Endothelial cell of hepatic sinusoid (primary cell): ENCODE data around the gene SIN3A.

Source experiments
- in situ Hi-C: cut with HindIII; loops from 2 replicates; pipeline ENCODE4 v1.10.0; 2017; ENCODE audit warnings: low sequenced_read_pairs

Gene SIN3A

GRCh38 chr15:75389791-75390382 is 61.6 kb downstream of the SIN3A start:
- in situ Hi-C loops = no loop called here

DNA sequence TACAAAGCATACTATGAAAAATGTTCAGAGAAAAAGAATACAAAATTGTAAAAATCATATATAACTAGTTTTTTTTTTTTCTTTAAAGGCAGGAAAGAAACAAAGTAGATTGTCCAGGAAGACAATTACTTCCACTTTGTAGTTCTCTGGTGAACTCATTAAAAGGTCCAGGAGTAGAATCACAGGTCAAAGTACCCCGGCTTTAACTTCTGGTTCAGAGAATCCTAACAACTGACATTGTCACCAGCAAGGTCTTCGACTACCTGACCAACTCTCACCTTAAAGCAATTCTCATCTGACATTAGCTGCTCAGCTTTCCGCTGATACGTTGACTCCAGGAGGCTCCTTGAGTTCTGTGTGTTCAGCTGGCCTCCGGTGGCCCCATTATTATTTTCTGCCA is 67.5 kb downstream of the SIN3A start:
- in situ Hi-C loops = loop anchor here (5.0 kb wide), 1 partner anchor 48 kb away; no protein-coding TSS in a partner anchor

- in situ Hi-C loops = loop anchor here (5.0 kb wide), 1 partner anchor 52 kb away; no protein-coding TSS in a partner anchor
These were observed 70.7 kb downstream of the SIN3A start for GRCh38 chr15:75380773-75381172.

GRCh38 chr15:75371901-75372688 is 79.4 kb downstream of the SIN3A start:
- in situ Hi-C loops = no loop called here

GRCh38 chr15:75371486-75371885 is 80.0 kb downstream of the SIN3A start:
- in situ Hi-C loops = no loop called here

GRCh38 chr15:75369897-75370581 is 81.5 kb downstream of the SIN3A start:
- in situ Hi-C loops = no loop called here

DNA sequence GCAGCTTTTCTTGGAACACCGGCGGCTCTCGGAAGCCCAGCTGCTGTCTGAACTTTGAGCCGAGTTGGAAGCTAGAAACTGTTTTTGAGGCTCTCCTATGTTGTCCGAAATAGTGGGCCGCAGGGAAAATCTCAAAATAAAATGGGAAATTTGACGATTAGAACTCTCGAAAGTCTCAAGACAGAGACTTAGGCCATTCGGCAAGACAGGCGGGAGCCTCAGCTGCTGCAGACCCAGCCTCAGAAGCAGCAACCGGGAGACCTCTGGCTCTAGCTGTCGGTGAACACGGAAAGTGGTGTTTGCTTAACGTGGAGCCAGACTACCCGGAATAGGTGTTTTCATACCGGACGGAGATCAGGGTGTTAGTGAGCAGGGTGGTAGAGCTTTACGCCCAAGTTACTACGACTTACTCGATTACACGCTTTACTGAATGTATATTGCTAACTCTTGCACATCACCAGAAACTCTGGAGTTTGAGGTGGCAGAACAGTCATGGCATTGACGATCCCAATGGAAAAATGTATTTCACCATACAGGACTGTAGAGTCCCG is 82.7 kb downstream of the SIN3A start:
- in situ Hi-C loops = no loop called here

DNA sequence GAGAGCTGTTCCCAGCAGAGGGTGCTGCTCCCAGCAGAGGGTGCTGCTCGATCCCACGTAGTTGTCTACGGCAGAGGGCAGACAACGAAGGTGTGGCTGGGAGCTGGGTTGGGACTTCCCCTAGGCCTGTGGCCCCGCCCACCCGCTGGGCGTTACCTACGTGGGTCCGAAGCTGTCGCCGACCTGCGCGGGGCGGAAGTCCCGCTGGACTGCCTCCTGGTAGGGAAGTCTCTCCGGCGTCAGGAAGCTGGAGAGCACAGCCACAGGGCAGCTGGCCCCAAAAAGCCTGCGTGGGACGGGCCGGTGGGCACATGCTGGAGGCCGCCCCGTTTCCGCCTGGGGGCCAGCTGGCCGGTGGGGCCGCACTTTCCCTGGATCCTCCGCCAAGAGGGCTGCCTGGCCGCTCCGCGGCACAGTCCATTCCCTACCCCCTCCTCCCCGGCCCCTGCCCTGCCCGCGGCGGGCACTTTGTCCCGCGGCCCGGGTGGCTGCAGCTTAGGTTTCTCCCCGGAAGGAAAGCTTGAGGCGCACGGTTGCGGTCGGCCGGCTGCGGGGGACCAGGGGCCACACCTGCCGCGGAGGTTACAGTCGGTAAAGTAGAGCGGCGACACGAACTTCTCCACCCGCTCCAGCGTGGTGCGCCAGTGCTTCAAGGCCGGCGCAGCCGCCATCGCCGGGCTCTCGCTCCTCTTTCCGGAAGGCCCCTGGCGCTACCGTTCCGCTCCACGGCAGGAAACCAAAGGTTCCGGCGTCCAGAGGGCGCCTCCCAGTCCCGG is 83.4 kb downstream of the SIN3A start, which contains the start of gene MAN2C1:
Gene MAN2C1, minus strand, starts transcription at position 695 of the 776 bp plus-strand sequence. Its CDS starts 24 bp downstream, at position 671.
- in situ Hi-C loops = no loop called here

- in situ Hi-C loops = no loop called here
These were observed 84.0 kb downstream of the SIN3A start for GRCh38 chr15:75367406-75367912.

DNA sequence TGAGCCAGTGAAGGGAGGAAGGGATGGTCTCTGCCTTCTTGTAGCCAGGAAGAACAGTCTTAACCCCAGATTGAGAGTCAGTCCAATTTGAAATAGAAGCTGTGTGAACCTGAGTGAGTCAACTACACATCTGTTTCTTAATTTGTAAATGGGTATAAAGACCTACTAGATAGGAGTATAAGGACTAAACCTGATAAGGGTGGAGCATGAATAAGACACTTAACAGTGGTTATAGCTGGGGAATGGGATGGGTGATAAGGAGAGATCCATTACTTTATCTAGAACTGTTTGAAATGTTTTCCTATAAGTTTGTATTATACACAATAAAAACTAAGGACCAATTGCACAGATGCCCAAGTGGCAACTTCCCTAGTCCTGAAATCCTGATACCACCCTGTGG is 84.5 kb downstream of the SIN3A start:
- in situ Hi-C loops = no loop called here

DNA sequence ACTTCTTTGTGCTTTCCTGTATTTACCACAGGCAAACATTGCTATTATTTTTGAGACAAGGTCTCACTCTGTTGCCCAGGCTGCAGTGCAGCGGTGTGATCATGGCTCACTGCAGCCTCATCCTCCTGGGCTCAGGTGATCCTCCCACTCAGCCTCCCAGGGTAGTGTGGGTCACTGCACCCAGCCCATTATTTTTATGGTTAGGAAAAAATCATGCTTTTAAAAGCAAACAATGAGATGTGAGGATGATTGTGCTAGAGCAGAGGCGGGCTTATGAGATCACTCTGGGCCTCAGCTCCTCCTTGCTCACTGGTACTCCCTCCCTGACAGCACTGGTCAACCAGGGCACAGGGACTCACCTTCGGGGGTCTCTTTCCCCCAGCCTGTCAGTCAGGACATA is 85.3 kb downstream of the SIN3A start:
- in situ Hi-C loops = no loop called here

GRCh38 chr15:75364881-75365280 is 86.6 kb downstream of the SIN3A start:
- in situ Hi-C loops = no loop called here

DNA sequence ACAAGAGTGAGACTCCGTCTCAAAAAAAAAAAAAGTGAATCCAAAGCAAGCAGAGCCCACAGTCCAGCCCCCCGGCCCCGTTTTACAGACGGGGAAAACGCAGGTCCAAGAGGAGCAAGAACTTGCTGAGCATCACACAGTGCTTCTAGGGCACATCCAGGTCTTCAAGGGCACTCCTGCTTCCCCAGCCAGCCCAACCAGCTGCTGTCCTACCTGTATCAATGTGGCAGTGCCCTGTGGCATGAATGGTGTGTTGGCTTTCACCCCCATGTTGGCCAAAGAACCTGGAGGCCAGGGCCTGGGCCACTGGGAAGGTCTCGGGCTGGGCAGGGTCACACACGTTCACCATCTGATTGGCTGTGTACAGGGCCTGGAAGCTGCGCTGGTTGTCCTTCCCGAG is 87.7 kb downstream of the SIN3A start:
- in situ Hi-C loops = no loop called here

DNA sequence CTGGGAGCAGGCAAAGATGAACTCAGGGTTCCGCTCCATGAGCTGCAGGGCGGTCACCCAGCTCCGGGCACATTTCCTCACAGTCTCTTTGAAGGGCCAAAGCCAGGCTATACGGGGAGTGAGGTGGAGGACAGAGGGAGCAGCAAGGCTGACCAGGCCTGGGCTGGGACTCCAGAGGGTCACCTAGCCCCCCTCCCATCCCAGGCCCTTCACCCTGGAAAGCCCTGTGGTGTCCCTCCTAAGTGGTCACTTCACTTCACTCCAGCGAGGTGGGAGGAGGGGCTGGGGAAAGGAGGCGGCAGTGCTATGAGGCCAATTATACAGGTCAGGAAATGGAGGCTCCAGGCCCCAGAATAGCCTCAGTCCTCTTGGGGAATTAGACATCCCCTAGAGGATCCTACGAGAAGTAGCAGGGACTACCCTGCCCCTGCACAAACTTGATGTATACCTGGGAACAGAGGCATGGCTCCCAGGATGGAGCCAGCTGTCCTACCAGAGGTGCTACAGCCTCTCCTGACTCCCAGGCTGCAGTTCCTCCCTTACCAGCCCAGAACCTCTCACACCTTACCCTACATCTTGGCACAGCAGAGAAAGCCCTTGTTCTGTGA is 88.7 kb downstream of the SIN3A start:
- in situ Hi-C loops = no loop called here

- in situ Hi-C loops = no loop called here
These were observed 89.4 kb downstream of the SIN3A start for GRCh38 chr15:75361989-75362641.

DNA sequence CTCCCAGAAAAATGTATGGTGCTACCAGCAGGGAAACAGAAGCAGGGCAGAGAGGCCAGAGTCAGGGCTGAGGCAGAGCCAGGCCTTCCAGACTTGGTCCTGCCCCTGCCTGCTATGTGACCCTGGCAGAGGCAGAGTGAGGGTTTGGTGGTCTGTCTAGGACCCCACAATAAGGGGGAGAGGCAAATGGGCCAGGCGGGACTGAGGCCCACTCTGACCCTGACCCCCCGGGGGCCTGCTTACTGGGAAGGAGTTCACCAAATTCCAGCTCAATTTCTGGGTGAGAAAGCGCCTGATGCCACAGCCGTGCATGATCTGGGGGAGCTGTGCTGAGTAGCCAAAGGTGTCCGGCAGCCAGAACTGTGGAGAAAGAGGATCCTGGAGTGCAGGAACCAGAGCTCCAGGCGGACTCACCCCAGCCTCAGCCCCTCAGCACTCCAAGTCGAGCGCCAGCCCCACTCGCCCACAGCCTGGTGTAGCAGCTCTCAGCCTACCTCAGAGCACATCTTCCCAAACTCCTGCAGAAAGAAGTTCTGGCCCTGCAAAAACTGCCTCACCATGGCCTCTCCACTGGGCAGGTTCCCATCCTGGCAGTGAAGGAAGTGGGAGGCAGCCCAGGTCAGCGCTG is 90.0 kb downstream of the SIN3A start:
- in situ Hi-C loops = no loop called here

DNA sequence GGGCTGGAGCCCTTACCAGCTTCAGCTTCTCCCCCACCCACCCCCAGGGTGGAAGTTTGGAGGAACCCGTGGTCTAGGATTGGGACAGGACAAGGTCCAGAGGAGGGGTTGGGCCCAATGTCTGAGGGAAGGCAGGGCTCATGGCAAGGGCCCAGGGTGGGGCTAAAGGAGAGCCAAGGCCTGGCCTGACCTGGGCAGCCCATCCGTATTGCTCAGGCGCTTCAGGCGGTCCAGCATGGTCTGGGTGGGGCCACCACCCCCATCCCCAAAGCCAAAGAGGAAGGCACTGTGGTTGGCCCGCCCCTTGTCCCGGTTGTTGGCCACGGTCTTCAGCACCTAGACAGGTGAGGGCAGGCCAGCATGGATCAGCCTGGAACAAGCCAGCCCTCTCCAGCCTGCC is 90.6 kb downstream of the SIN3A start:
- in situ Hi-C loops = no loop called here

GRCh38 chr15:75360391-75360790 is 91.1 kb downstream of the SIN3A start:
- in situ Hi-C loops = no loop called here
